ENCODE data around the gene HYLS1. TPM values are rescaled to one million over a fixed set of nuclear protein-coding genes. Genes with fewer than 3 reads are reported as not detected.
A peak's percentile ranks its signal among the peaks of the same experiment; 100 is the strongest.

Gene HYLS1
- total RNA-seq, 4 donors from 2014 or later, result 2.7 to 3.3 (median 2.8) TPM; not detected in 1

- Histone ChIP-seq H3K27ac (peak overlapping the region in 2 of 4 donors; percentile 20 to 66), H3K4me3 (no peak overlapping the region), H3K4me1 (peaks cover 0 to 18% (median 0%) of the 10 kb centered on the region in 4 donors), H3K27me3 (no peaks in the 10 kb centered on the region), H3K9me3 (no peaks in the 10 kb centered on the region), H3K36me3 (no peaks in the 10 kb centered on the region)
- DNase-seq, result peak in 1 of 3 donors; percentile 67
- TF ChIP-seq POLR2A (IDR thresholded peaks at IDR 0.05), result no peak
- TF ChIP-seq CTCF (IDR thresholded peaks at IDR 0.05), result peak in 2 of 6 experiments; percentile 10 to 20
These were observed 37.8 kb downstream of the HYLS1 start for GRCh38 chr11:125925247-125925740.

GRCh38 chr11:125925804-125926203 is 38.3 kb downstream of the HYLS1 start:
- no peak for DNase-seq
- Histone ChIP-seq H3K4me3 (no peak overlapping the region), H3K4me1 (peaks cover 0 to 18% (median 0%) of the 10 kb centered on the region in 4 donors), H3K9me3 (no peaks in the 10 kb centered on the region), H3K27ac (peak overlapping the region in 1 of 4 donors; percentile 66), H3K27me3 (no peaks in the 10 kb centered on the region), H3K36me3 (no peaks in the 10 kb centered on the region)
- TF ChIP-seq POLR2A (IDR thresholded peaks at IDR 0.05) (no peak), CTCF (IDR thresholded peaks at IDR 0.05) (no peak)

- Histone ChIP-seq H3K27me3 (no peaks in the 10 kb centered on the region), H3K4me3 (no peak overlapping the region), H3K4me1 (peaks cover 0 to 18% (median 0%) of the 10 kb centered on the region in 4 donors), H3K36me3 (no peaks in the 10 kb centered on the region), H3K27ac (no peak overlapping the region), H3K9me3 (no peaks in the 10 kb centered on the region)
- DNase-seq, result no peak
- TF ChIP-seq POLR2A (IDR thresholded peaks at IDR 0.05) (no peak), CTCF (IDR thresholded peaks at IDR 0.05) (no peak)
These were observed 39.2 kb downstream of the HYLS1 start for GRCh38 chr11:125926682-125927081.

- no peaks in the 10 kb centered on the region for H3K9me3 ChIP-seq
- DNase-seq, result no peak
- peaks cover 0 to 15% (median 0%) of the 10 kb centered on the region in 4 donors for H3K4me1 ChIP-seq
- H3K27ac ChIP-seq, result no peak overlapping the region
- no peak overlapping the region for H3K4me3 ChIP-seq
- H3K36me3 ChIP-seq, result no peaks in the 10 kb centered on the region
- TF ChIP-seq POLR2A (IDR thresholded peaks at IDR 0.05) (no peak), CTCF (IDR thresholded peaks at IDR 0.05) (no peak)
- no peaks in the 10 kb centered on the region for H3K27me3 ChIP-seq
These were observed 42.1 kb downstream of the HYLS1 start for GRCh38 chr11:125929445-125930075.

- Histone ChIP-seq H3K4me3 (no peak overlapping the region), H3K4me1 (peaks cover 0 to 10% (median 0%) of the 10 kb centered on the region in 4 donors), H3K9me3 (no peaks in the 10 kb centered on the region), H3K27ac (no peak overlapping the region), H3K27me3 (no peaks in the 10 kb centered on the region), H3K36me3 (no peaks in the 10 kb centered on the region)
- TF ChIP-seq POLR2A (IDR thresholded peaks at IDR 0.05), result no peak
- no peak for DNase-seq
These were observed 42.6 kb downstream of the HYLS1 start for GRCh38 chr11:125930076-125930450.

- no peak overlapping the region for H3K4me3 ChIP-seq
- TF ChIP-seq CTCF (IDR thresholded peaks at IDR 0.05) (no peak), POLR2A (IDR thresholded peaks at IDR 0.05) (no peak)
- no peak overlapping the region for H3K27ac ChIP-seq
- no peaks in the 10 kb centered on the region for H3K36me3 ChIP-seq
- no peaks in the 10 kb centered on the region for H3K9me3 ChIP-seq
- DNase-seq, result no peak
- H3K4me1 ChIP-seq, result peaks cover 0 to under 1% (median 0%) of the 10 kb centered on the region in 4 donors
- no peaks in the 10 kb centered on the region for H3K27me3 ChIP-seq
These were observed 43.6 kb downstream of the HYLS1 start for GRCh38 chr11:125931116-125931515.

All from Peyer's patch (tissue), 4 donors.